HL-60/S4 treated with retinoic acid at 250 ng/mL for 4 days and 3 days (cell line): ENCODE data around the gene KRT82.

ENCODE experiments used
- in situ Hi-C: fragments of 300-500 bp; cut with MboI; formaldehyde crosslinking; loops from 2 replicates; pipeline ENCODE4 v1.7.0; 2022; ENCODE audit warnings: low sequenced_read_pairs

Gene KRT82

DNA sequence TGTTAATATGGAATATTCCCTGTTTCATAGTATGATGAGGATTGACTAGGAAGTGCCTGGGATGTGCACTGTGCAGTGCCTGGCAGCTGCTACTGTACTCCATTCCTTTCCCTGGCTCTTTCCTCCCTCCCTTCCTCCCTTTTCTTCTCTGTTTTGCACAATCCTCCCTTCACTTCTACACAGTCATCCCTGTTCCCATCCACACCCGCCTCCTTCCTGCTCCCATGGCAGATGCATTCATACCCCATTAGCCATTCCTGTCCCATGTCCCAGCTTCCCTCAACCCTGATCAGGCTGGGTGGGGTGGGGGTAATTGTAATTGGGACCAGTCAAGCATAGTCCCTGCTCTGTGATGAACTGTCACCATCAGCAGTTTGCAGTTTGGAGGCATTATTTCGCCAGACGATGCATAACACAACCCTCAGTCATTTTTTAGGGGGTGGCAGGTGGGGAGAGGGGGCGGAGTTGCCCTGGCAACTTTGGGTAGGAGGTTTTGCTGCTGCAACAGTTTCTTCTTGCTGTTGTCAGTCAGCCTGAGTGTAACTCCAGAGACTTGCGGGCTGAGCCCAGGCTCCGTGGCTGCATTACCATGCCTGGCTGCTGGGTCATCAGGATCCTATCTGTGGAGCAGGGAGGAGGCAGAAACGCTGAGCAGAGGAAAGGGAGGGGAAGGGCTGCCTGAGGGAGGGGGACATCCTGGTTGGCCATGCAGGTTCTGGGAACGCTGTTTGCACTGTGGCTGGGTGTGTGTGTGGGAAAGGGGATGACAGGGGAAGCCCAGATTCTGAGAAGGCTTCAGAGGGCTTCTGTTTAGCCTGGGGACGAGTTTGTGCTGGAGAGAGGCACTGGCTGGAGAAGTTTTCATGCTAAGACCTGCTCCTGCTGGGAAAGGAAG is 16.6 kb downstream of the KRT82 start:
- in situ Hi-C loops: loop anchor here (25.0 kb wide), 2 partner anchors 473 to 598 kb away; no protein-coding TSS in a partner anchor

GRCh38 chr12:52387859-52388258 is 18.3 kb downstream of the KRT82 start:
- in situ Hi-C loops: loop anchor here (25.0 kb wide), 2 partner anchors 474 to 599 kb away; no protein-coding TSS in a partner anchor

GRCh38 chr12:52385226-52385702 is 20.9 kb downstream of the KRT82 start, which contains the start of gene KRT84:
Gene KRT84 (minus strand): TSS chr12:52385652. CDS start chr12:52385585, 67 bp downstream.
- in situ Hi-C loops: loop anchor here (25.0 kb wide), 2 partner anchors 477 to 602 kb away; no protein-coding TSS in a partner anchor

DNA sequence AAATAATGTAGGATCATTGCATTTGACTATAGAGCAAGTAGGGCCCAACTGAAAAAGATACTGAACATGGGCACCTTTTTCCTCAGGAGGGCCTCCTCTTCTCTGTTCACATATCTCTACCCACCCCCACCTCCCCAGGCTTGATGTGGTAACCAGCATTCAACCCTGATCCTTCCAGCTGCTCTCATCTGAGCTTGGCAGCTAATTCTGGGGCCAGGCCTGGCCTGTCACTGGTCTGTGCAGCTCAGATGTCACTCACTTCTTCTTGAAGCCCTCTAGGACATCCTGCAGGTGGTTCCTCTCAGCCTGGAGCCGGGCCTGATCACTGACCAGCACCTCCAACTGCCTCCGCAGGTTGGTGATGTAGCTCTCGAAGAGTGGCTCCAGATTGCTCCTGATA is 22.8 kb downstream of the KRT82 start:
- in situ Hi-C loops: loop anchor here (25.0 kb wide), 2 partner anchors 479 to 604 kb away; no protein-coding TSS in a partner anchor

GRCh38 chr12:52382854-52383253 is 23.3 kb downstream of the KRT82 start:
- in situ Hi-C loops: loop anchor here (25.0 kb wide), 2 partner anchors 479 to 604 kb away; no protein-coding TSS in a partner anchor

DNA sequence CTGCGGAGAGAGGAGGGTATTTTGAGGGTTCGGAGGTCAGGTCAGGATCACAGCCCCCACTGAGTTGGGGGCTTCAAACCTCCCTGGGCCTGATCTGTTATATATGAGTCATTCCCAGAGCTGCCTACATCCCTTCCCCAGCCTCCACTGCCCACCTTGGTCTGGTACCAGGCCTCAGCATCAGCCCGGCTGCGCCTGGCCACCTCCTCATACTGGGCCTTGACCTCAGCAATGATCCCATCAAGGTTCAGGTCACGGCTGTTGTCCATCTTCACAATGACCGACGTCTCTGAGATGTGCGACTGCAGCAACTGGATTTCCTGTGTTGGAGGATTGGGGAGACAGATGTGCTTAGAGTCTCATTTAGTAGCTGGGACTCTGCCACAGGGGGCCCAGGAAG is 24.9 kb downstream of the KRT82 start:
- in situ Hi-C loops: loop anchor here (25.0 kb wide), 2 partner anchors 481 to 606 kb away; no protein-coding TSS in a partner anchor

DNA sequence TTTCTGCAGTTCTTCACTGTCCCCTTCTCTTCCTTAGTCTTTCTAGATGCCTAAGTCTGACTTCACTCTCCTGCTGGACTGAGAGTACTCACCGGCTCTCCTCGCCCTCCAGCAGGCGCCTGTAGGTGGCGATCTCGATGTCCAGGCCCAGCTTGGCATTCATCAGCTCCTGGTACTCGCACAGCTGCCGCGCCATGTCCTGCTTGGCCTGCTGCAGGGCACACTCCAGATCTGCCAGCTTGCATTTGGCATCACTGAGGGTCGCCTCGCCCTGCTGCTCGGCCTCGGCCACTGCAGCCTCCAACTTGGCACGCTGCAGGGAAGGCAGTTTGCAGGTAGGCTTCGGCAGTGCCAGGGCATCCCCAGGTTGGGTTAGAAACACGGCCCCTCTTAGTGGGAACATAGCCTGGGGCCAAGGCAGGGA is 25.9 kb downstream of the KRT82 start:
- in situ Hi-C loops: loop anchor here (25.0 kb wide), 2 partner anchors 482 to 607 kb away; no protein-coding TSS in a partner anchor

DNA sequence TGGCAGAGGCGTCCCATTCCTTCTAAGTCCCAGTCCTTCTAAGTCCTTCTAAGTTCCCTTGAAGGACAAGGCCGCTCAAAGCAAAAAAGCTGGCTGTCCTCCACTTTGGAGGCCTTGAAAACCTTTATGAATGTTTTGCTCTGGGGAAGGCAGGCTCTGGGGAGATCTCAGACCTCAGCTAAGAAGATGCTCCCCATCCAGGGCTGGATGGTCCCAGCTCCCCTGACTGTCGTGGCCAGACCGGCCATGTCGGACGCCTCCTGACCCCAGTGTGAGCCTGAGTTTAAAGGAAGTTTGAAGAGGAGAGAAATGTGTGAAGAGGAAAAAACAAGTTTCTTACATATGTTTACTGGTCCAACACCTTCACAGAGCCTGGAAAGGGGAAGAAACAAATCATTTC is 26.6 kb downstream of the KRT82 start:
- in situ Hi-C loops: loop anchor here (25.0 kb wide), 2 partner anchors 483 to 608 kb away; no protein-coding TSS in a partner anchor

- in situ Hi-C loops: loop anchor here (25.0 kb wide), 2 partner anchors 484 to 609 kb away; no protein-coding TSS in a partner anchor
These were observed 28.0 kb downstream of the KRT82 start for GRCh38 chr12:52378091-52378490.

DNA sequence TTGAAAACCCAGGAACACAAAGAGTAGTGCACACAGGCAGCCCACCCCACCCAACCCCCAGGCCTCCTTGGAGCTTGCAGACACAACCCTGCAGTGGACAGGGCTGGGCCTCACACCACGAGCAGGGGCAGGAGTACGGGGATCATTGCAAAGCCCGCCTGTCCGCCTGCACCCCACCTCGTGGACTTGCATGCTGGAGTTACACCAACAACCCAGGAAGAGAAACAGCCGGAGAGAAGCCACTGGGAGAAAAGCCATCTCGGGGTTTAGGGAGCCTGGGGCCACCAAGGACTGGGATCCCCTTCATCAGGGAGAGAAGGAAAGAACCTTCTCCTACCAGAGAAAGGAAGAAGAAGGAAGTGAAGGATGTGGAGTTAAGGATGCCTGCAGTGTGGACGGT is 28.9 kb downstream of the KRT82 start:
- in situ Hi-C loops: loop anchor here (25.0 kb wide), 2 partner anchors 485 to 610 kb away; no protein-coding TSS in a partner anchor

DNA sequence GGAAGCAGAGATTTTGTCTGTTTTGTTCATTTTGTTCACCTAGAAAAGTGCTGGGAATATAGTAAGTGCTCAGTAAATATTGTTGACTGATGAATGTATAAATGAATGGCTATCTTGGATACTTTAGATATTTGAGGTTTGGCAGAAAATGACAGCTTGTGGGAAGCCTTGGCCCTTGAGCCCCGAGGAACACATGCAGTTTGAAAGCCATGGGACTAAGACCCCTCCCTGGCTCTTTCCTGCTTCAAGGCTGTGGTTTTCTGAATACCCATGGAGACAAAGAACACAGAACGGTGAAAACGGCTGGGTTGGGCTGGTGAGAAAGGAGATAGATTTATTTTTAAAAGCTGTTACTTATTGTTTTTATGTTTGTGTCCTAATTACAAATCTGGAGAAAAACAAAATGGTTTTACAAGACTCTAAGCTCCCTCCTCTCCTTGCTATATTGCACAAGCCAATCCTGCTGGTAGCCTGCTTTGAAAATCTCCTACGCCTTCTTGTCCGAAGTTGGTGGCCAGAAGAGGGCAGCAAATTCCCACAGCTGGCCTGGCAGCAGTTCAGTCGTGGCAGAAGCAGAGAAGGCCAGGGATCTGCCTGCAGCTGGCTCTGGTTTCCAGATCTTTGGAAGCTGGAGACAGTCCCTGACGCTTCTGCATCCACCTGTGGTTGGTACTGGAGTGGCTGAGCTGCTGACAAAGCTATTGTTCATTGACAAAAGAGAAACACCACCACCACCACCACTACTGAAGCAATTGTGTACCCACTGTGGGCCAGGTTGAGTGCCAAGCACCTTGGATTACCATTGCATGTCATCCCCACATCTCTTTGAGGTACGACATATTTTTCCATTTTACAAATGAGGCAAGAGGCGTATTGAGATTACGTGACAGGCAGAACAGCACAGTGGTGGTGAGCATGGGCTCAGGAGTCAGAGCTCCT is 33.6 kb downstream of the KRT82 start:
- in situ Hi-C loops: no loop called here

- in situ Hi-C loops: no loop called here
These were observed 34.4 kb downstream of the KRT82 start for GRCh38 chr12:52371716-52372115.

GRCh38 chr12:52370926-52371608 is 35.1 kb downstream of the KRT82 start:
- in situ Hi-C loops: no loop called here

- in situ Hi-C loops: no loop called here
These were observed 36.3 kb downstream of the KRT82 start for GRCh38 chr12:52369809-52370208.

- in situ Hi-C loops: no loop called here
These were observed 36.9 kb downstream of the KRT82 start for GRCh38 chr12:52369211-52369610.

DNA sequence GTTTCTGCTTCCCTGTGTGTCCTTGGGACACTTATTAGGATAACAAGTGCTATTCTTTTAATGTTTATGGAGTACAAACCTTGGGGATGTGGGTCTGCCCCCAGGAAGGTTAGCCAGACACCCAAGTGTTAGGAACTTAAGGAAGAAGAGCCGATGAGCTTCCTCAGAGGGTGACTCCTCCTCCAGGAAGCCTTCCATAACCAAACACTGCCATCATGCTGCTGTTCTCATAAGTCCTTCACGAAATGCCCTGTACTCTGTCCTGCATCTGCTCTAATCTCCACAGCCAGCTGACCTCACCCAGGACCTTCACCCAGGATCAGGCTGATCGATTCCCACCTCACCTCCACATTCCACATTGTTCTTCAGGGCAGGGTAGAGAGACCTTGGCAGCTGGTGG is 37.6 kb downstream of the KRT82 start:
- in situ Hi-C loops: no loop called here

DNA sequence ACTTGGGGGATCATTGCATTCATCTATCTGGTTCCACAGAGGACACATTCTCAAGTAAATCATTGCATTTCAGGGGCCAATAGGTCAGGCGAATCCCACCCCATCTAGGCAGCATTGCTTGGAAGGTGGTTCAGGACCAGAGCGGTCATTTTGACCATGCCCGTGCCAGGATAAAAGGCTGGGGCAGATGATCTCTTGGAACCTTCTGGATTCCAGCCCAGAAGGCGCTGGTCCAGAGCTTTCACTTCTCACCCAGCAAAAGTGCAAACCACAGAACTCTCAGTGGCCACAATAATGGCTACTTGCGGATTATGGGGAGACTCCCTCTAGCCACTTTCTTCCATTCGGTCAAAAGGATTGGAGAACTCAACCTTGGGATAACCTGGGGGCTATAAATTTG is 38.3 kb downstream of the KRT82 start:
- in situ Hi-C loops: no loop called here

GRCh38 chr12:52366738-52367485 is 39.2 kb downstream of the KRT82 start, which contains the start of gene KRT85:
Gene KRT85 (minus strand): TSS chr12:52367481. CDS start chr12:52367405, 76 bp downstream.
- in situ Hi-C loops: no loop called here

DNA sequence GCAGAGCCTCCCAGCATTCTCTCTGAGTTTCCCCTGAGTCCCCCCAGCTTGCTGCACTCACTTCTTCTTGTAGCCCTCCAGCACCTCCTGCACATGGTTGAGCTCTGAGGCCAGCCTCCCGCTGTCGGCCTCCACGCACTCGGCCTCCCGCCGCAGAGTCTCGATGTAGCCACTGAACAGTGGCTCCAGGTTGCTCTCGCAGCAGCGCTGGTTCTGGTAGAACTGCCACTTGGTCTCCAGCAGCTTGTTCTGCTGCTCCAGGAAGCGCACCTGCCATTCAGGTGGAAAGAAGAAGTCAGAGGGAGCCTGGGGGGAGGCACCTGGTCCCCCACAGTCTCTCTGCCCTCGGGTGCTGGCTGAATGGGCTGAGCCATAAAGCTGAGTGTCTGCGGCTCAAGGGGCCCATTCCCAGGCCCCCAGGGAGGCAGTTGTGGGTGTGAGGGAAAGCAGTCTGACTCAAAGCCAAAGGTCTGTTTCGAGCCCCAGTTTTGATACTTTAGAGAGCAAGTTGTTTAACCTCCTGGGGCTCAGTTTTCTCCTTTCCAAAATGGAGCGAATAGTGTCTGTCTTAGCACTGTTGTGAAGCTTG is 41.1 kb downstream of the KRT82 start:
- in situ Hi-C loops: no loop called here
